Ascending aorta (tissue), 2 donors: ENCODE measurements around the gene TRIM62. TPM values are rescaled to one million over a fixed set of nuclear protein-coding genes. Genes with fewer than 3 reads are reported as not detected.

Experiments
- DNase-seq, 2 donors: peaks; one replicate each; pipeline ENCODE4 v3.0.0-alpha.2; 2019; ENCODE audit warnings: low spot score in 2 of 2
- H3K27ac ChIP-seq, 2 donors: fragments of 200-600 bp; sonication (generic); one replicate each; pipeline ENCODE4 v1.5.1; 2016 to 2017; ENCODE audit warnings: mild to moderate bottlenecking in 1 of 2
- H3K27me3 ChIP-seq: fragments of 200-600 bp; sonication (generic); one replicate; pipeline ENCODE4 v1.5.1; 2017
- H3K36me3 ChIP-seq, 2 donors: fragments of 200-600 bp; sonication (generic); one replicate each; pipeline ENCODE4 v1.5.1; 2016
- H3K4me1 ChIP-seq, 2 donors: fragments of 200-600 bp; sonication (generic); one replicate each; pipeline ENCODE4 v1.5.1; 2016 to 2017; ENCODE audit warnings: mild to moderate bottlenecking in 1 of 2
- H3K4me3 ChIP-seq, 2 donors: fragments of 200-600 bp; sonication (generic); one replicate each; pipeline ENCODE4 v1.5.1; 2016 to 2017; ENCODE audit warnings: mild to moderate bottlenecking in 1 of 2
- H3K9me3 ChIP-seq, 2 donors: fragments of 200-600 bp; sonication (generic); one replicate each; pipeline ENCODE4 v1.5.1; 2016
- CTCF ChIP-seq, 3 experiments: fragments of 200-600 bp in 2 of 3; fragments of 450-650 bp in 1 of 3; sonication (generic) in 2 of 3; IDR thresholded peaks; one replicate each; pipeline ENCODE4 v1.5.1; 2016 to 2019; ENCODE audit warnings: antibody characterized with exemption in 3 of 3, mild to moderate bottlenecking in 1 of 3, moderate library complexity in 1 of 3
- intact Hi-C: fragments of 100-400 bp; cut with DNase I; formaldehyde crosslinking; loops from one replicate; pipeline ENCODE4 v1.15.1; 2023
- total RNA-seq: library from RNA; depleted of rRNA; stranded (reverse); fragments of >200 nt; gene quantifications from one replicate; pipeline ENCODE4 v1.1.0, GENCODE V29; 2016

Gene TRIM62
- total RNA-seq, 1 donor from 2014 or later, result 18.1 TPM

DNA sequence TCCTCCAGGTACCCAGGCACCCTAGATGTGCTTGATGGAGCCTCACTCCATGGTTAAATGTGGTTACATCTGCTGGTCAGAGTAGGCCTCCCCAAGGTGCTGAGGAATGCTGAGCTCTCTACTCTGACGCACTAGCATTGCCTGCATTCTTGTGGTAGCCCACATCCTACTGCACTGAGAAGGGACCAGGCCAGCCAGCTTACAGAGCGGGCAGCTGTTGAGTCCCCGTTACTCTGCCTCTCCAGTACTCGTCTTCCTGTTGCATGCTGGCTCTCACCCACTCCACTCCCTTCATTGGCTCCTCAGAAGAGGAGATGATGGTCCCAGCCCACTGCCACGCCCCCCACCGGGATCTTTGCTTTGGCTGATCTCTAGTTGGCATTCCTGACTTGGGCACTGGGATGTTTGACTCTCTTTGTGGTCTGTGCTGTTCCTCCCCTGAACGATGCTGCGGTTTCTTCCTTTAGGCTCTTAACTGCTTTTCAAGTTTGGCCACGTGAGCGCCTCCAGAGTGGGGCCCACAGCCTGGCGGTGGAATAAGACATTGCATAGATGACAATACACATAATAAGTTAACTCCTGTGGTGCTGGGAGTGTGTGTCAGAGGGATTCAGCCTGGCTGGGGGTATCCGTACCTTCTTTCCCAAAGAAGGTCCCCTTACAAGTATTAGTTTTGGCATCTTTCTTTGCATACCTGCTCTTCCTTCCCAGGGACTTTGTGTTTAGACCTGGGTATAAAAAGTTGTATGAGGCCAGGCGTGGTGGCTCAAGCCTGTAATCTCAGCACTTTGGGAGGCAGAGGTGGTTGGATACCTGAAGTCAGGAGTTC lies 82.3 kb downstream of the TRIM62 start:
- peak; percentile 31 to 79 for DNase-seq
- peak overlapping the region in 1 of 2 donors; percentile 20 for H3K27ac ChIP-seq
- H3K27me3 ChIP-seq, result no peaks in the 10 kb centered on the region
- no peak overlapping the region for H3K4me3 ChIP-seq
- H3K36me3 ChIP-seq, result no peaks in the 10 kb centered on the region
- H3K4me1 ChIP-seq, result no peaks in the 10 kb centered on the region
- intact Hi-C loops, result no loop called here
- peak in 1 of 3 experiments; percentile 16 for TF ChIP-seq CTCF (IDR thresholded peaks at IDR 0.05)
- H3K9me3 ChIP-seq, result no peaks in the 10 kb centered on the region

GRCh38 chr1:33098371-33098770 lies 83.5 kb downstream of the TRIM62 start:
- no peaks in the 10 kb centered on the region for H3K4me1 ChIP-seq
- TF ChIP-seq CTCF (IDR thresholded peaks at IDR 0.05), result no peak
- no peak overlapping the region for H3K4me3 ChIP-seq
- H3K27me3 ChIP-seq, result no peaks in the 10 kb centered on the region
- no peak for DNase-seq
- no peak overlapping the region for H3K27ac ChIP-seq
- intact Hi-C loops, result no loop called here
- no peaks in the 10 kb centered on the region for H3K9me3 ChIP-seq
- no peaks in the 10 kb centered on the region for H3K36me3 ChIP-seq

GRCh38 chr1:33097762-33098161 lies 84.1 kb downstream of the TRIM62 start:
- intact Hi-C loops, result no loop called here
- no peaks in the 10 kb centered on the region for H3K4me1 ChIP-seq
- no peaks in the 10 kb centered on the region for H3K36me3 ChIP-seq
- no peak for DNase-seq
- H3K27me3 ChIP-seq, result no peaks in the 10 kb centered on the region
- no peak overlapping the region for H3K4me3 ChIP-seq
- no peak for TF ChIP-seq CTCF (IDR thresholded peaks at IDR 0.05)
- H3K9me3 ChIP-seq, result no peaks in the 10 kb centered on the region
- no peak overlapping the region for H3K27ac ChIP-seq

GRCh38 chr1:33097137-33097611 lies 84.7 kb downstream of the TRIM62 start:
- Histone ChIP-seq H3K27ac (no peak overlapping the region), H3K4me1 (no peaks in the 10 kb centered on the region), H3K4me3 (no peak overlapping the region), H3K36me3 (no peaks in the 10 kb centered on the region), H3K9me3 (no peaks in the 10 kb centered on the region), H3K27me3 (no peaks in the 10 kb centered on the region)
- intact Hi-C loops, result no loop called here
- no peak for DNase-seq
- no peak for TF ChIP-seq CTCF (IDR thresholded peaks at IDR 0.05)

GRCh38 chr1:33096363-33097005 lies 85.4 kb downstream of the TRIM62 start:
- H3K9me3 ChIP-seq, result no peaks in the 10 kb centered on the region
- intact Hi-C loops, result no loop called here
- H3K27me3 ChIP-seq, result no peaks in the 10 kb centered on the region
- no peaks in the 10 kb centered on the region for H3K36me3 ChIP-seq
- TF ChIP-seq CTCF (IDR thresholded peaks at IDR 0.05), result no peak
- DNase-seq, result no peak
- no peak overlapping the region for H3K27ac ChIP-seq
- no peaks in the 10 kb centered on the region for H3K4me1 ChIP-seq
- H3K4me3 ChIP-seq, result no peak overlapping the region

Other genes starting within 250 kb of the TRIM62 start
- gene RNF19B, start 217.2 kb downstream of the TRIM62 start, total RNA-seq, result 40.0 TPM
- gene AK2, start 145.2 kb downstream of the TRIM62 start, total RNA-seq, result 68.4 TPM
- 3.5 TPM for gene AZIN2, start 100.9 kb downstream of the TRIM62 start, total RNA-seq
- 34.4 TPM for gene ZNF362, start 74.4 kb upstream of the TRIM62 start, total RNA-seq
- not detected for gene A3GALT2, start 139.1 kb upstream of the TRIM62 start, total RNA-seq
- gene PHC2, start 249.1 kb upstream of the TRIM62 start, total RNA-seq, result 222 TPM